ENCODE results near the gene GPR143. TPM values are rescaled to one million over a fixed set of nuclear protein-coding genes. Genes with fewer than 3 reads are reported as not detected.

The GPR143 gene
- total and polyA plus RNA-seq, 2 of the 4 experiments (the other 2 are of a cell fraction), result 0.07 TPM; not detected in 1

DNA sequence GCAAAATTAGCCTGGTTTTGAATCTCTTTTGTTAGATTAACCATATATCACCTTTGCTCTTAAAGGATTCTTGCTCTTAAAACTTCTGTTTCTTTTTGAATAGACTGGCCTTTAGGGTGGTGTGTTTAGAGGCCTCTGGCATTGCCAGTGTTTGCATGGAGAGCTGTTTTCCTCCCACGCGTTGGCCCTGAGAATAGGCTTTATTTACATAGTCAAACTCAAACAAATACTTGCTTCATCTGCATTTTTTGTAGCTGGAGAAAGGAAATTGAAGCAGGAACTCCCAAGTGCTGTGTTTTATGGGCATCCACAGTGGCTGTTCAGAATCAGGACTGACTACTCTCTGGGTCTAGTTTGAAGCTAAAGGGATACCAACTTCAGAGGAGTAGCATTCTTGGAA, 23.3 kb upstream of the GPR143 start:
- Histone ChIP-seq H2BK20ac (ENCODE audit: low read depth, low read length) (no peak overlapping the region), H3K23ac (ENCODE audit: low read depth, low read length) (no peak overlapping the region), H3K27ac (ENCODE audit: insufficient read depth, low read length) (peak overlapping the region; percentile 63; the same call in 1 of the 2 replicates), H4K20me1 (ENCODE audit: insufficient read depth, low read length) (no peaks in the 10 kb centered on the region), H2AK5ac (ENCODE audit: low read depth, low read length) (peak overlapping the region; percentile 44), H3K27me3 (ENCODE audit: control insufficient read depth, insufficient read depth, low read length) (peaks cover 19% of the 10 kb centered on the region), H2BK120ac (ENCODE audit: low read depth, low read length) (no peak overlapping the region), H3K4ac (ENCODE audit: low read depth, low read length) (no peak overlapping the region), H2BK5ac (ENCODE audit: low read depth, low read length, poor library complexity, severe bottlenecking) (no peak overlapping the region), H3K56ac (ENCODE audit: extremely low read depth, insufficient read depth, low read length) (no peak overlapping the region), H4K8ac (ENCODE audit: low read depth in 2 of 2, low read length in 2 of 2) (no peak overlapping the region), H4K5ac (ENCODE audit: low read depth, low read length) (no peak overlapping the region), H3K4me3 (ENCODE audit: insufficient read depth, low read depth, low read length) (no peak overlapping the region), H3K18ac (ENCODE audit: low read depth, low read length) (no peak overlapping the region), H2BK15ac (ENCODE audit: low read depth, low read length) (no peak overlapping the region), H3K9me3 (ENCODE audit: control insufficient read depth, insufficient read depth, low read length) (peaks cover 8% of the 10 kb centered on the region), H3K9ac (ENCODE audit: low read depth, low read length) (no peak overlapping the region), H2AK9ac (replicated peaks; ENCODE audit: low read depth, low read length, poor library complexity) (no peak overlapping the region), H2AFZ (replicated peaks; ENCODE audit: low read length, poor library complexity) (no peak overlapping the region), H4K91ac (ENCODE audit: insufficient read depth, low read depth, low read length) (no peak overlapping the region), H3K14ac (replicated peaks; ENCODE audit: low read depth, low read length) (no peak overlapping the region), H3K36me3 (ENCODE audit: control insufficient read depth, insufficient read depth, low read length) (no peaks in the 10 kb centered on the region), H3K4me2 (ENCODE audit: low read depth, low read length) (peak overlapping the region; percentile 43; the same call in 1 of the 2 replicates), H3K9me1 (ENCODE audit: insufficient read depth, low read length) (no peaks in the 10 kb centered on the region), H3K4me1 (ENCODE audit: control insufficient read depth, insufficient read depth, low read length) (peaks cover 4% of the 10 kb centered on the region; the same call in 1 of the 2 replicates), H3K79me1 (ENCODE audit: low read depth in 1 of 2, low read length in 2 of 2) (no peaks in the 10 kb centered on the region)
- DNase-seq (peak; percentile 55), ATAC-seq (ENCODE audit: low read depth) (peak; percentile 12)
- in situ Hi-C loops (cut with MboI; ENCODE audit: low sequenced_read_pairs) (no loop called here), dilution Hi-C loops (cut with HindIII; ENCODE audit: low sequenced_read_pairs, unreplicated experiment) (no loop called here), intact Hi-C loops (cut with micrococcal nuclease) (loop anchor here (5.0 kb wide), 1 partner anchor 83 kb away; no protein-coding TSS in a partner anchor)
- POLR2A ChIA-PET (ENCODE audit: unreplicated experiment), result no interaction called here
- no CpG with 5 or more reads among the region's 2 CpGs for WGBS, 2 experiments (ENCODE audit: extremely low coverage in 2 of 2, insufficient read length in 1 of 2)
- TF ChIP-seq MAFK (IDR thresholded peaks at IDR 0.05; ENCODE audit: low read depth, low read length) (peak; percentile 33), CEBPB (IDR thresholded peaks at IDR 0.05; ENCODE audit: low read depth, low read length) (no peak)
- no TSS peak for BruUV-seq (replicated peaks)
- CTCF ChIA-PET, result no interaction called here
